PC-9 (cell line): ENCODE data around the gene ZFAND3.

Experiments used
- CTCF ChIP-seq: fragments of 200-600 bp; sonication (generic); conservative IDR thresholded peaks from 2 replicates; pipeline ENCODE4 v1.6.1; 2017; ENCODE audit warnings: mixed run types, antibody characterized with exemption, mild to moderate bottlenecking, moderate library complexity
- EZH2 ChIP-seq: fragments of 200-600 bp; sonication (generic); IDR thresholded peaks from 2 replicates; pipeline ENCODE4 v1.8.0; 2017; ENCODE audit warnings: antibody characterized with exemption, low read depth

GRCh38 chr6:38184585-38185080 is 365.1 kb downstream of the ZFAND3 start:
- no peak for TF ChIP-seq CTCF
- TF ChIP-seq EZH2 = no peak
